GM21825 (cell line): ENCODE results near the gene PLXNA3.

Experiments
- ATAC-seq: cut with Tn5 transposase; IDR thresholded peaks from one replicate; pipeline ENCODE4 v1.9.1; 2021; ENCODE audit warnings: mild to moderate bottlenecking, moderate library complexity; ENCODE audit not compliant: unreplicated experiment

PLXNA3 gene

DNA sequence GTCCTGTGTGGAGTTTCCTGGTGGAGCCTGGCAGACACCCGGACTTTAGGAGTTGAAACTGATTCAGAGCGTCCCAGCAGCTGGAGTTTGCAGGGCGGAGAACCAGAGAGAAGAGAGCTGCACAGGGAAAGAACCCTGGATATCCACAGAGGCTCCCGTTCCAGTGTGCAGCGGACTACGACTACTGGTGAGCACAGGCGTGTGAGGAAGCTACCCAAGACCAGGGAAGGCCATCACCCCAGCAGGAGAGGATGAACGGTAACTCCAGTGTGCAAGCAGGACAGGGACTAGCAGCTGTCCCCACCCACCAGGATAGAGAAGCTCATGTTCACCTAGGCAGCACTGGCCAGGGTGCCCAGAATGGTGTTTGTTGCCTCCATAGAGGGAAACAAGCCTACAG is 18.7 kb downstream of the PLXNA3 start:
- ATAC-seq: no peak

DNA sequence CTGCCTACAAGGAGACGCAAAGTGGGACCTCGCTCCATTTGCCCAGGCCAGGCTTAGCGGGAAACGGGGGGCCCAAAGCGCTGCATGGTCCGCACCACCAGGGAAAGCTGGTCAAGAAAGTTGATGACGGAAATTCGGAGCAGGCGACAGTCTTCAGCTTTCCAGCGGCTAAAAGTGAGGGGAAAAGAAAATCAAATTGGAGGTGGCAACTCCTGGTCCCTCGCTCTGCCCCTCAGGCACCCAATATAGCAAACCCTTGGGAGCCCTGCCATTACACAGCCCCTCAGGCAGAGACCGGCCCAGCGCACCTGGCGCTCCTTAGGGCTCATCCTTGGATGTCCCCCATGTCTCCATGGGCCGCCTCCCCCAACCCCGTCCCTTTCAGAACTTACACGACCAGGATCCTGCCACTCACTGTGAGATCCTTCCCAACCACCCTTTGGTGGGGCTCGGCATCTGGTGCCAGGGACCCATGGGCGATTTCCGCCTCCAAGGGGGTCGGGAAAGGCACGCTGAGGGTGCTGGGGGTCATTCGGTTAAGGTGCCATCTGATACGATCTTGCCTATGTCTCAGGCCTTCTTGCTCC is 19.9 kb downstream of the PLXNA3 start:
- no peak for ATAC-seq

DNA sequence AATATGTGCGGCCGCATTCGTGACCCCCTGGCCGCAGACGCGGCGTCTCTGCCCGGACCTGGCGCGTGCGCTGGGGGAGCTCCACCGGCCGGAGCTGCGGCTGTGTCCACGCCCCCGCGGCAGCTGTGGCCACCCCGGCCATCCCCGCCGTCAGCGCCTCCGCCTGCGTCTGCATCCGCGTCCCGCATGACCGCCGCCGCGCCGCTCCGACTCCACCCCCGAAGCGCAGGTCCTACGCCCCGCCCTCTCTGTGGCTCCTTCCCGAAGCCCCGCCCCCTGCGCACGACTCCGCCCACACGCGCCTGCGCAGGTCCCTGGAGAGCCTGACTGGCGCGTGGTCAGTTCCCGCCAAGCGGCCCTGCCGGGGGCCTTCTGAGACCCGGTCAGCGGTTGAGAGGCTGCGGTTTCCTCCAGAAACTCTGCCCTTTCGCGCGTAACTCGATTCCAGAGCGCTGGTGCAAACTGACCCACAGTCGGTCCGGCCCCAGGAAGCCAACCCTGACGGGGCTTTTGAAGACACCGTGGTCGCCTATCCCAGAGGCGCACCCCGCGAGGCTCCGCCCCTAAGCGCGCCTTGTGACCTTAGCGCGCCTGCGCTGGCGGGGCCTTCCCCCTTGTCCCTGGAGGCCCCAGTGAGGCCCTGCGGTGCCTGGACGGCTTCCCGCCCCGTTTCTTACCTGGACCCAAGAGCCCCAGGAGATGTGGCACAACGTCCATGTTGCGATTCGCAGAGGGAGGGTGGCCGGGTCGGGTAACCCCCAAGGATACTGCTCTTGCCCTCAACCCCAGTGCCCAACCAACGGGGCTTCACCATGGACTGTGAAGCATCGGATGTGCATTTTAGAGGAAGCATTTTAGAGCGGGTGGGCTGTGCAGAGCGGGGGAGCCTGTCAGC is 20.9 kb downstream of the PLXNA3 start, which contains the start of gene LAGE3:
Gene LAGE3 (minus strand): TSS at position 554 of the 895 bp plus-strand sequence. CDS start 366 bp downstream, at position 188.
- peak; percentile 86 for ATAC-seq

DNA sequence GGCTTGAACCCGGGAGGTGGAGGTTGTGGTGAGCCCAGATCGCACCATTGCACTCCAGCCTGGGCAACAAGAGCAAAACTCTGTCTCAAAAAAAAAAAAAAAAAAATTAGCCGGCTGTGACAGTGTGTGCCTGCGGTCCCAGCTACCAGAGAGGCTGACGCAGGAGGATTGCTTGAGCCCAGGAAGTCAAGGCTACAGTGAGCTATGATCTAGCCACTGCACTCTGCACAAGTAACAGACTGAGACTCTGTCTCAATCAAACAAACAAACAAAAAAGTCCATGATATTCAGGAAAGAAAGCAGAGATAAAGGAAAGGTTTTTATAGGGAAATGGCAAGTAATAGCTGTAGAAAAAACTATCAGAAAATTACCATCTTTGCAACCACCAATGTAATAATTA is 23.1 kb downstream of the PLXNA3 start:
- ATAC-seq: no peak

DNA sequence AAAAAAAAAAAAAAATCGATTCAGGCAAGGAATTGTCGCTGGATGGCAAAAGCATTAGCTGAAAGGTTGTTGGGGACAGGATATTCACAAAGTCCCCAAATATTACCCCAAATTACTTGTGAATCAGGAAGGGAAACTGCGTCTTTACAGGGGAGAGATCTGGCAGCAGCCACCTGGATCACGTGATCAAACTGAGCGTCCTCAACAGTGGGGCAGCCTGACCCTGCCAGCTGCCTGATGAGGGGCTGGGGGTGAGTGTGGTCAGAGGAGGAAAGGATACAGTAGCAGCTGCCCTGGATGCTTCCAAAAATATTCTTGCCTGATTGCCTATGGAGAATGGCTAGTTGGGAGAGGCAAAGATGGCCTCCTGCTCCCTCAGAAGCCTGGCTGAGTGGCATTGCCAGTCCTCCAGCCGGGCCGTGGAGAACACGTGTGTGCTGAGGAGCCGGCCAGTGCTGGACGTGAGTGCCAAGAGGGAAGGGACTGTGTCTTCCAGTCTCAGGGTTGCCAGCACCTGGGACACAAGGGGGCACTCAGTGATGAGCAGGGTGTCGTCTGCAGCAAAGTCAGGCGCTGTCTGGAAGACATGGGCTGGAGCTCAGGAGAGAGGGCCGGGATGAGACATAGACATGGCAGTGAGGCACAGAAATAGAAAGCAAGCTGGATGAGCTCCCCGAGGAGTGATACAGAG is 24.0 kb downstream of the PLXNA3 start:
- ATAC-seq: no peak

DNA sequence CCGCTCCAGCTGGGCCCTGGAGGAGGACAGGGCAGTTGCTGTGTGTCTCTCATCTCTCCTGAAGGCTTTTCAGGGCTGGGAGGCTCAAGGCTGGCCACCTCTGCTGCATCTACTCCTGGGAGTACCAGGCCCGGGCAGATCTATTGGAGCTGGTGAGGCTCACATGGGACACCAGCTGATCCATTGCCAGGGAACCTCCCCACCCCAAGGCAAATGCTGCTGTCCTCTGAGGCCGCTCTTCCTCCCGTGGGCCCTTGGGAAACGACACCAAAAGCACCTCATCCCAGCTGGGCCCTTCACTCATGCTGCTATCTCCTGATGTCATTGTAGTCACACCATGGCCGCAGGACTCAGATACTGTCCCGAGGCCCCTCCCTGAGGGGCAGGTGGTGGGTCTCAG is 24.7 kb downstream of the PLXNA3 start:
- no peak for ATAC-seq

DNA sequence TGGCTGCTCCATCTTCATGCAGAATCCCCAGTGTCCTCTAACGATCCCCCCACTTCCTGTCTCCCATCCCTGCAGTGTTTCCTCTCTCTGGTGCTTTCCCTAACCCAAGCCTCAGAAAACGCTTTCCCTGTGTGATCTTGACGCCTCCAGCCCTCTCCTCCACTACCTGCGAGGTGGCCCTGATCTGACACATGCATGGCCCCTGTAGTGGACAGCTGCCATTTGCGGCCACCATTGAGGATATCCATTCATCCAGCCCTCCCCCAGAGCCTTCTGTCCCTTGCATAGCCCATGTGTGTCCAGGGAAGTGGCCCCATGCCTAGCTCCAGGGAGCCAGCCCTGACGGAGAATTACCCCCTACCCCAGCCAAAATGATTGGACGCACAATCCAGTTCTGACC is 25.2 kb downstream of the PLXNA3 start:
- no peak for ATAC-seq

DNA sequence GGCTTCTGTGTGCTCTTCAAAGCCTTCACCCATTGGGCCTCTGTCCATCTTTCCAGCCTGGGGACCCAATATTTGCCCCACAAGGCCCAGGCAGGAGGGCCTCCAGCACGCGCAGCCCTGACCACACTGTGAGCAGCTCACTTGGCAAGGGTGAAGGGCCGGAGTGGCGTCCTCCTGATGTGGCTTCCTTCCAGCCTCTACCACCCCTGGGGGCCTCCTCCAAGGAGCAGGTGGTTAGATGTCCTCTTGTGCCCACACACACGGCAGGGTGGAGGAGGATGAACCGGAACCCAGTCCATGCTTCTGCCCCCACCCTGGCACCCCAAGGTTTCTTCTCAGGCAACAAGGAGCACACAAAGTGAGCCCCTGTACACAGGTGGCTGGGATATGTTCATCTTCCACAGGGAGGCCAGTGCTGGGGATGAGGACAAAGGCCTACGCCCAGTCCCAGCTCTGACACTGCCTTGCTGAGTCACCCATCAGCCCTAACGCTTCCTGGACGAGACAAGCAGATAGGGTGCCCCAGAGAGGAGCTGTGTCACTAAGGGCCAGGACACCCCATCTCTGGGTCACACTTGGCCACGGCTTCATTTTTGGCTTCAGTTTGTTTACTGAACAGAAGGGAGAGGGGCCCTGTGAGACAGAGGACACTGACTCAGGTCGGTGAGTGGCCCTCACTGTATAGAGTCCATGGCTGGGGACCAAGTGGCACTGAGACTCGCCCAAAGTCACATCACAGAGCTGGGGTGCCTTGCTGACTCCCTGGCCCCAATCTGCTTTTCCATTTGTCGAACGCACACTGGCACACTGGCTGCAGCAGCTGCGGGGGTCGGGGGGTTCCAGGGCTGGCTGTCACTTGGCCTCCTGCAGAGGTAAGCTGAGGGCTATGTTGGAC is 26.4 kb downstream of the PLXNA3 start:
- no peak for ATAC-seq

DNA sequence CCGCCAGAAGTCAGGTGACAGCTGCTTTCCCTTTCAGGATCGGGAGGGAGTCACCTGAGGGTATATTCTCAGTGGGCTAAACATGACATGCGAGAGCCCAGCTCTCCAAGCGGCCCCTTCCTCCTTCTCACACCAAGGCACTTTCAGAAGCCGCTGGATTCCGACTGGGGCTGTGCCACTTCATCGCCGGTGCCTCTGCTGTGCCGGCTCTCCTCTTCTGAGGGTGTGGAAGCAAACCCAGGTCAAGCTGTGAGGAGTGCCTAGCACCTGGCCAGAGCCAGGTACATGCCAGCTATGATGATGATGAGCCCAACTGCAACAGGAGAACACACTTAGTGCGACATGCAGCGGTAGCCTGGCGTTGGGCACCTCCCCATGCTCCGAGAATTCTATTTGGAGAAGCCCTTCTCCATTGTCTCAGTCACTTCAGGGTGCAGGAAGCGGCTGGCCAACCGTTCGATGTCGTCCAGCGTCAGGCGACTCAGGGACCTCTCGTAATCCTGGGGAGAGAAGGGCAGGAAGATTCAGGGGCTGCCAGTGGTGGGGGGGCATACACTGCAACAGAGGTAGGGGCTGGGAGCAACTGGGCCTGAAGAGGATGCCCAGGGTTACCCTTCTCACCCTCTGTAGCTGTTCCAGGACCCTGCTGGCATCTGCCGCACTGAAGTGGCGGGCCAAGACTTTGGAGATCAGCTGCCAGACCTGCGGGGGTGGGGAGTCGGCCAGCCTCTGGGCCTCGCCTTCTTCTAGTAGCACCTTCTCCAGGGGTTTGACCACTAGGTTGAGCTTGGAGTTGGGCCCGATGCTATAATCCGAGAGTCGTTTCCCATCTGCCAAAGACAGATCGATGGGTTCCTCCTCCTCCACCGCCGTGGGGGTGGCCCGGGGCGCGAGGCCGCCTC is 27.3 kb downstream of the PLXNA3 start:
- ATAC-seq: no peak

DNA sequence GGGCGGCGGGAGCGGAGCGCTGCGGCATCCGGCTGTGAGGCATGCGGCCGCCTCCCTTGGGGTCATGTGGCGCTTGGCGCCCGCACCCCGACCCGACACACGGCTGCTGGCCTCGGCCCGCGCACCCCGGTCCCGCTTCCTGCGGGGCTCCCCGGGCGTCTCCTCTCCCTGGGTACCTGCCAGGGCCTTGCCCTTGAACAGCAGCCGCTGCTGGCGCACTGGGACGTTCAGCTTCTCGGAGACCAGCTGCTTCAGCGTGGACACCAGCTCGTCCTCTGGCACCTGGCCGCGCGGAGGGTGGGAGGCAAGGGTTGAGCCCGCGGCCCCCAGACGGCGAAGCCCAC is 27.9 kb downstream of the PLXNA3 start:
- ATAC-seq: no peak

DNA sequence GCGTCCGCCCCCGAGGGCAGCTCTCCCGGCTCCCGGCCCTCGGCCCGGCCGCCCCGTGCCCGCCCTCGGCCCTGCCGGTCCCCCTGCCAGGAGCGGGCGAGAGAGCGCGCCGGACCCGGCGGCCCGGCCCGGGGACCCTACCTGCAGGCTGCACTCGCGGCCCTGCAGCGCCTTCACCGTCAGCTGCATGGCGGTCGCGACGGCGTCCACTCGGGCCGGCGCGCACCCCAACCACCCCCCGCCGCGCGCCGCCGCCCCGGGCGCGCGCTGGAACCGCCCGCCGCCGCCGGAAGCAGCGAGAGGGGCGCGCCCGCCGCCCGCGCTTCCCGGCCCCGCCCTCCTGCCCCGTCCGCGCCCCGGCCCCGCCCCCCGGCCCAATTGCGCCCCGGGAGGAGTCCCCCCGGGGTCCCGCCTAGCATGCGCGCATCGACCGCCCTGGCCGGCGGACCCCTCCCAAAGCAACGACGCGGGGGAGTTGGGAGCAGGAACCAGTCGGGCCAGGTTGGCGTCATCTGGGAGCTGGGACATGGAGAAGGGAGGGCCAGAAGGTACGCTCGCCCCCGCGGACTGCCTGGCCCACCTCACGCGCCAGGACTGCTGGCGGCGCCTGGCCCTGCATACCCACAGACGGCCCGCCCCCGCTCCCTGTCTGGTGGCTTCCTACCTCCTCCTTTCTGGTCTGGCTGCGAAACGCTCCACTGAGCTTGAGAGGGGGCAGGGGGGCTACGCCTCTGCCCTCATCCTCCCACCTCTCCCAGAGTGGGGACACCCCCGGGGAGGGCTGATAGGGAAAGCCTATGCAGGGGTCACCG is 28.5 kb downstream of the PLXNA3 start, which contains the start of gene UBL4A:
Gene UBL4A (minus strand): TSS at position 220 of the 812 bp plus-strand sequence. CDS start 31 bp downstream, at position 189.
- ATAC-seq: no peak

DNA sequence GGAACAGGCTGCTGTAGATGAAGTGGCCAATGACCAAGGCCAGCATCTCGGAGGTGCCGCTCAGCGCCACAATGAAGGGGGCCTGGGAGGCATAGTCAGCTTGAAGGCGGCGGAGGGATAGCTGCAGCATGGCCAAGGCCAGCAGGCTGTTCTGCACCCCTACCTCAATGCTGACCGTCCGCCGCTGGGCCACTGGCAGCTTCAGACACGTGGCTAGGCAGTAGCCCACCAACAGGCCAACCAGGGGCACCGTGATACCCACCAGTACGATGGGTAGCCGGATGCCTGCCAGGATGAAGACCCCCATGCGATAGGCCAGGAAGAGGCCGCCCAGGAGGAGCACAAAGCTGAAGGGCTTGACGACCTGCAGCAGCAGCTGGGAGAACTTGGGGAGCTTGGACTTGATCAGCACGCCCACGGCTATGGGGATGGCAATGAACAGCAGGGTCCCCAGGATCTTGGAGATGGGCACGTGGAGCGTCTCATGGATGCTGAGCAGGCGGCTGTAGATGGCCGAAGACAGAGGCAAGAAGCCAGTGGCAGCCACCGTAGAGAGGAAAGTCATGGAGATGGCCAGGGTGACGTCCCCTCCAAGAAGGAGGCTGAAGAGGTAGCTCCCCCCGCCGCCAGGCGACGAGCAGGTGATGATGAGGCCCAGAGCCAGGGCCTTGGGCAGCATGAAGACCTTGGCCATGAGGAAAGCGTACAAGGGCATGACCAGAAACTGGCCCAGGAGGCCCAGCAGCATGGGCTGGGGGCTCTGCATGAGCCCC is 29.6 kb downstream of the PLXNA3 start:
- no peak for ATAC-seq

DNA sequence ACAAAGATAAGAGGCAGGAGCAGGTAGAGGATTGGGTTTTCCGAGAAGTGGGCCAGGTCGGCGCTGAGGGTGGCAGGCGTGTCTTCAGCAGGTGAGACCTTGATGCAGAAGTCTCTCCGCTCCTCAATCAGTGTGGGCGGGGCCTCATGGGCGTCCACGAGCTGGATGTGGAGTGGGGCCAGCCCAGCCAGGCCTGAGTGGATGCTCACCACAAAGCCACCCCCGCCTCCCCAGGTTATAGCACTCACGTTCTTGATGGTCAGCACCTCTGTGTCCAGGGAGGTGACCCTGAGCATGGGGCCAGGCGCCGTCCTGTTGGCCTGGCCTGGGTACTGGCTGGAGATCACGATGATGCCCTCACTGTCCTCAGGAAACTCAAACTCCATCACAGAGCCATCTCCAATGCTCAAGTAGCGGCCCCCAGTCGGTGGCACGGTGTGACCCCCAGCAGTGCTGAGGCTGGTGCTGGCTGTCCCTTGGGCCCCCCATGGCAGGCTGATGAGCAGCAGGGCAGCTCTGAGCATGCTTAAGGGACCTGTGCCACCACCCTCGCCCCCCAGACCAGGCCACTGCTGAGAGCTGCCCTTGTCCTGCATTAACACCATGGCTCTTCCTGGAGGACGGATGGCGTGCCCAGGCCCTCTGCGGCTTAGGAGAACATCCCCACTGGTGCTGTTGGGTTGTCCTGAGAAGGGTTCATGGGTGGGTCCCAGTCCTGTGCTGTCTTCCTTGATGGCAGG is 30.4 kb downstream of the PLXNA3 start:
- ATAC-seq: no peak

DNA sequence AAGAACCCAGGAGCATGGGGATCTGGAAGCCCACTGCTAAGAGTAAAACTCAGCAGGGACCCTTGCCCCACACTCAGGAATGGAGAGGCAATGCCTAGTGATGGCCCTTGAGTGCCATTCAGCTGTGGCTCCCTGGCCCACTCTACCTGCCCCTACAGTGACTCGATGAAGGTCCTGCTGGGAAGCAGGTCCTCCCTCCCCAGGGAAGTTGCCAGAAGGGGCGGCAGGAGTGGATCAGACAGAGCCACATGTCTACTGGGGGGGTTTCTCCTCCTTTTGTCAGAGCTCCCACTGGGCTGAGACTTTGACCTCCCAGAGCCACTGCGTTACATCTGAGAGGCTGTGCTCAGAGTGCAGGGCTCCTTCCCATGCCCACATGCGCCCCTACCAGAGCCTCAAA is 31.1 kb downstream of the PLXNA3 start:
- ATAC-seq: no peak

DNA sequence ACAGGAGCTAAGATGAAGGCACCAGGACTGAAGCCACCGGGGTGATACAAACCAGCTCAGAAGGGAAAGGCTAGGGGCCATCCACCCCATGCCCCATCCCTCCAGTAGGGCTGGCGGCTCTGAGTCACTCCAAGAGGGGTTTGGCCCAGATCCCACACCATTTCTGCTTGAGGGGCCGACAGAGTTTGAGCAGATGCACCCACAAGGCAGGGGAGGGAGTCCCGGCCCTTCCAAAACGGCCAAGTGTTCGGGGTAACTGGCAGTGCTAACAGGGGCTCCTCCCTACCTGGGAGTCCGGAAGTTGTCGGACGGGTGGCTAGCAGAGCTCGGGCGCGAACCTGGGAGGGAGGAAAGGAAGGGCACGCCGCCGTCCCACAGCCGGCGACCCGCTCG is 31.9 kb downstream of the PLXNA3 start:
- ATAC-seq: no peak

DNA sequence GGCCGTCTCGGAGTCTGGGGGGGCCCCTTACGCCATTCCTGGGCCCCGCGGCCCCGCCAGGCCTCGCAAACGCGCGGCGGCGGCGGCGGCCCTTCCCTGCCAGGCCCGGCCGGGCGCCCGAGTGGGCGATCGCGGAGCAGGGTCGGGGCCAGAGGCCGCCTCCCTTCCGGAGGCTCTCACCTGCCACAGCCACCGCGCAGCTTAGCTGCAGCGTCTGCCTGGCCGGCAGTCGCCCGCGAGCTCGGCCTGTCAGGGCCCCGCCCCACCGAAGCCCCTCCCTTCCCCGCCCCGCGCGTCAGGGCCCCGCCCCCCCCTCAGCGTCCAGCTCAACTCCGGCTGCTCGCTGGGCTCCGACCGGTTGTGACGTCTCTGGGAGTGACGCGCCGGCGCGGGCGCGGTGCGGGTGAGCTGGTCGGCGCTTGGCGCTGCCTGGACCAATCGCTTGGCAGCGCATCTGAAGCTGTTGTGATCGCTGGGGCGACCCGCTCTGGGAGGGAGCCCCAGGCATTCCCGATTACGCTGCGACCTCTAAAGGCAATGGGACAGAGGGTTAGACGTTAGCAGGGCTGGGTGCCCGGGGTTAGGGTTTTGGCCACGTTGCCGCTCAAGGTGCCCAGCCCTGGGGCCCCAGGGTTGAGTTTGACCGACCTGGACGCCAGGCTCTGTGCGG is 32.5 kb downstream of the PLXNA3 start, which contains the start of gene SLC10A3:
Gene SLC10A3 (minus strand): TSS at position 216 of the 670 bp plus-strand sequence. CDS start 1,689 bp downstream, outside the sequence.
- ATAC-seq: peak; percentile 76

DNA sequence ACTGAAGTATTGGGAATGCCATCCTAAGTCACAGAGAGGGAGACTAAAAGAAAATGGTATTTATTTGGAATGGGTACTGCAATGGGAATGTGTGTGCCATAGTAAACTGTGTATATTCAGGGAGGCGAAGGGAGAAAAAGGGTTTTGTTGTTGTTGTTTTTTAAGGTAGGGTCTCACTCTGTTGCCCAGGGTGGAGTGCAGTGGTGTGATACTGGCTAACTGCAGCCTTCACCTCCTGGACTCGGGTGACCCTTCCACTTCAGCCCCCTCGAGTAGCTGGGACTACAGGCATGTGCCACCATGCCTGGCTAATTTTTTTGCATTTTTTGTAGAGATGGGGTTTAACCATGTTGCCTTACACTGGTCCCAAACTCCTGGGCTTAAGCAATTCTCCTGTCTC is 36.6 kb downstream of the PLXNA3 start:
- no peak for ATAC-seq
